Measurements from ENCODE around the gene PHF20. TPM values are rescaled to one million over a fixed set of nuclear protein-coding genes. Genes with fewer than 3 reads are reported as not detected.
"Not testable (repeated sequence)": the region's sequence is repeated elsewhere in the genome, so short reads cannot be mapped to it uniquely, and the experiment has no call there.

Gene PHF20
- total RNA-seq, 1 donor from 2014 or later, result 76.1 TPM

DNA sequence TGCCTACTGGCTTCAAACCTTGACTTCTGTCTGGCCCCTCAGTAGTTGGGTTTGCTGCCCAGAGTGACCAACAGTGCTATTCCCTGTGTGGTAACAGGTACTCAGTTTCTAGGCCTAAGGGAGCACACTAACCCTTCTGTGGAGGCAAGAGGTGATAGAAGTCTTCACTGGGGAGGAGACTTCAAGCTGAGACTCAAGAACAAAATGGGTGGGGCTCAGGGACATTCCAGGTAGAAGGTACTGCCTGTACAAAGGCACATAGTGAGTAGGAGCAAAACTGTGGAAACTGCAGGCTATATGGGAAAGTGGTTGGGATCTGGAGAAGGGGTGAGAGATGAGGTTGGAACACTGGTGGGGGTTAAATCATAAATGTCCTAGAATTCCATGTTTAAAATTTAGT, 184.8 kb downstream of the PHF20 start:
- no peak for DNase-seq
- no peak overlapping the region for H3K27ac Mint-ChIP-seq (ENCODE audit: unreplicated experiment)
- TF ChIP-seq, protein P1, sequence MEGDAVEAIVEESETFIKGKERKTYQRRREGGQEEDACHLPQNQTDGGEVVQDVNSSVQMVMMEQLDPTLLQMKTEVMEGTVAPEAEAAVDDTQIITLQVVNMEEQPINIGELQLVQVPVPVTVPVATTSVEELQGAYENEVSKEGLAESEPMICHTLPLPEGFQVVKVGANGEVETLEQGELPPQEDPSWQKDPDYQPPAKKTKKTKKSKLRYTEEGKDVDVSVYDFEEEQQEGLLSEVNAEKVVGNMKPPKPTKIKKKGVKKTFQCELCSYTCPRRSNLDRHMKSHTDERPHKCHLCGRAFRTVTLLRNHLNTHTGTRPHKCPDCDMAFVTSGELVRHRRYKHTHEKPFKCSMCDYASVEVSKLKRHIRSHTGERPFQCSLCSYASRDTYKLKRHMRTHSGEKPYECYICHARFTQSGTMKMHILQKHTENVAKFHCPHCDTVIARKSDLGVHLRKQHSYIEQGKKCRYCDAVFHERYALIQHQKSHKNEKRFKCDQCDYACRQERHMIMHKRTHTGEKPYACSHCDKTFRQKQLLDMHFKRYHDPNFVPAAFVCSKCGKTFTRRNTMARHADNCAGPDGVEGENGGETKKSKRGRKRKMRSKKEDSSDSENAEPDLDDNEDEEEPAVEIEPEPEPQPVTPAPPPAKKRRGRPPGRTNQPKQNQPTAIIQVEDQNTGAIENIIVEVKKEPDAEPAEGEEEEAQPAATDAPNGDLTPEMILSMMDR (IDR thresholded peaks at IDR 0.05; ENCODE audit: partially characterized antibody, unreplicated experiment), result no peak
- H3K9me3 Mint-ChIP-seq (ENCODE audit: unreplicated experiment), result peaks cover 5% of the 10 kb centered on the region
- H3K27me3 Mint-ChIP-seq (ENCODE audit: unreplicated experiment), result peaks cover 5% of the 10 kb centered on the region
- H3K36me3 Mint-ChIP-seq (ENCODE audit: unreplicated experiment), result peaks cover 7% of the 10 kb centered on the region
- peaks cover 5% of the 10 kb centered on the region for H3K4me1 Mint-ChIP-seq (ENCODE audit: low read depth, unreplicated experiment)
- no peak overlapping the region for H3K4me3 Mint-ChIP-seq (ENCODE audit: unreplicated experiment)

- not testable (repeated sequence) for H3K36me3 Mint-ChIP-seq (ENCODE audit: unreplicated experiment); H3K27me3 Mint-ChIP-seq (ENCODE audit: unreplicated experiment); H3K27ac Mint-ChIP-seq (ENCODE audit: unreplicated experiment); H3K4me1 Mint-ChIP-seq (ENCODE audit: low read depth, unreplicated experiment); H3K9me3 Mint-ChIP-seq (ENCODE audit: unreplicated experiment); H3K4me3 Mint-ChIP-seq (ENCODE audit: unreplicated experiment); DNase-seq
These were observed 187.5 kb downstream of the PHF20 start for GRCh38 chr20:35959291-35959690.

- H3K4me3 Mint-ChIP-seq (ENCODE audit: unreplicated experiment), result no peak overlapping the region
- no peak for DNase-seq
- H3K36me3 Mint-ChIP-seq (ENCODE audit: unreplicated experiment), result peaks cover 6% of the 10 kb centered on the region
- H3K4me1 Mint-ChIP-seq (ENCODE audit: low read depth, unreplicated experiment), result no peaks in the 10 kb centered on the region
- no peaks in the 10 kb centered on the region for H3K27me3 Mint-ChIP-seq (ENCODE audit: unreplicated experiment)
- TF ChIP-seq, protein P1 (IDR thresholded peaks at IDR 0.05; ENCODE audit: partially characterized antibody, unreplicated experiment), result no peak
- no peak overlapping the region for H3K27ac Mint-ChIP-seq (ENCODE audit: unreplicated experiment)
- no peaks in the 10 kb centered on the region for H3K9me3 Mint-ChIP-seq (ENCODE audit: unreplicated experiment)
These were observed 192.1 kb downstream of the PHF20 start for GRCh38 chr20:35963878-35964277.

- Mint-ChIP-seq H3K27ac (ENCODE audit: unreplicated experiment) (no peak within 1 kb of the TSS), H3K27me3 (ENCODE audit: unreplicated experiment) (peaks cover 9% of the 10 kb centered on the region), H3K4me3 (ENCODE audit: unreplicated experiment) (no peak within 1 kb of the TSS), H3K4me1 (ENCODE audit: low read depth, unreplicated experiment) (peaks cover 9% of the 10 kb centered on the region), H3K9me3 (ENCODE audit: unreplicated experiment) (peaks cover 9% of the 10 kb centered on the region), H3K36me3 (ENCODE audit: unreplicated experiment) (peaks cover 6% of the 10 kb centered on the region)
- TF ChIP-seq, protein P1 (IDR thresholded peaks at IDR 0.05; ENCODE audit: partially characterized antibody, unreplicated experiment), result no peak
- DNase-seq, result no peak
These were observed 196.3 kb downstream of the PHF20 start, which contains the start of gene CNBD2 for GRCh38 chr20:35967979-35968640. Gene CNBD2 (plus strand): TSS chr20:35968590. CDS start chr20:35968763, 173 bp downstream.

- peaks cover 9% of the 10 kb centered on the region for H3K4me1 Mint-ChIP-seq (ENCODE audit: low read depth, unreplicated experiment)
- no peak overlapping the region for H3K4me3 Mint-ChIP-seq (ENCODE audit: unreplicated experiment)
- TF ChIP-seq, protein P1 (IDR thresholded peaks at IDR 0.05; ENCODE audit: partially characterized antibody, unreplicated experiment), result no peak
- peaks cover 9% of the 10 kb centered on the region for H3K27me3 Mint-ChIP-seq (ENCODE audit: unreplicated experiment)
- no peak overlapping the region for H3K27ac Mint-ChIP-seq (ENCODE audit: unreplicated experiment)
- peaks cover 9% of the 10 kb centered on the region for H3K9me3 Mint-ChIP-seq (ENCODE audit: unreplicated experiment)
- DNase-seq, result no peak
- H3K36me3 Mint-ChIP-seq (ENCODE audit: unreplicated experiment), result peaks cover 6% of the 10 kb centered on the region
These were observed 197.1 kb downstream of the PHF20 start for GRCh38 chr20:35968930-35969329.
